Endothelial cell of umbilical vein (primary cell): ENCODE data around the gene SP2. TPM values are rescaled to one million over a fixed set of nuclear protein-coding genes. Genes with fewer than 3 reads are reported as not detected.

ENCODE experiments used
- BruUV-seq: library from RNA; stranded (reverse); fragments of 400-500 nt; replicated peaks from 2 replicates; lab custom pipeline; 2021; lab: Mats Ljungman, UMichigan
- CTCF ChIA-PET: fragments of 300-600, 350-600 bp; sonication (Branson Sonifier 250); formaldehyde crosslinking; loops from one replicate; lab custom pipeline; 2021; ENCODE audit warnings: antibody characterized with exemption, inconsistent platforms; lab: Charles Lee
- POLR2A ChIA-PET: fragments of 300-600, 350-600 bp; sonication (Branson Sonifier 250); formaldehyde crosslinking; loops from one replicate; lab custom pipeline; 2021; ENCODE audit warnings: antibody characterized with exemption, inconsistent platforms; lab: Charles Lee
- DNase-seq: peaks from one replicate; pipeline ENCODE4 v3.0.0-alpha.2; 2011; ENCODE audit warnings: low read depth, low spot score
- FAIRE-seq: peaks from 2 replicates; lab custom pipeline; 2011; peaks lifted over from hg19 to GRCh38; lab: Jason Lieb, UNC
- H2AFZ ChIP-seq: 2 replicates; pipeline ENCODE4 v1.6.0; 2012; ENCODE audit warnings: low read depth, low read length, control low read depth, inconsistent platforms
- H3K27ac ChIP-seq: 2 replicates; pipeline ENCODE4 v1.5.1; 2011; ENCODE audit warnings: low read depth, mild to moderate bottlenecking, control low read depth, low read length, moderate library complexity; ENCODE audit not compliant: insufficient read depth
- H3K27me3 ChIP-seq, 2 experiments: 2 replicates each; pipeline versions ENCODE4 v1.6.0 to v1.6.1; 2011; ENCODE audit warnings: low read length in 2 of 2, mixed read lengths in 1 of 2; ENCODE audit not compliant: control insufficient read depth in 2 of 2, insufficient read depth in 2 of 2
- H3K36me3 ChIP-seq, 2 experiments: 2 replicates in 1 of 2; 3 replicates in 1 of 2; pipeline ENCODE4 v1.5.1; 2011; ENCODE audit warnings: low read length in 2 of 2, mild to moderate bottlenecking in 1 of 2, moderate library complexity in 1 of 2; ENCODE audit not compliant: control insufficient read depth in 2 of 2, insufficient read depth in 2 of 2; ENCODE audit errors: extremely low read depth in 1 of 2
- H3K4me1 ChIP-seq: 3 replicates; pipeline ENCODE4 v1.5.1; 2011; ENCODE audit warnings: mild to moderate bottlenecking, low read length; ENCODE audit not compliant: control insufficient read depth, insufficient read depth; ENCODE audit errors: extremely low read depth
- H3K4me2 ChIP-seq: 2 replicates; pipeline ENCODE4 v1.6.1; 2011; ENCODE audit warnings: low read length, control low read depth, mixed read lengths; ENCODE audit not compliant: insufficient read depth
- H3K4me3 ChIP-seq, 3 experiments: fragments of 200-600 bp in 1 of 3; sonication (generic), shearing (Covaris generic) in 1 of 3; replicated peaks in 1 of 3; 2 replicates each; pipeline ENCODE4 v1.5.1; 2011 to 2016; ENCODE audit warnings: control low read depth in 3 of 3, low read length in 3 of 3, mild to moderate bottlenecking in 2 of 3, inconsistent platforms in 1 of 3, low read depth in 1 of 3, moderate library complexity in 1 of 3; ENCODE audit not compliant: insufficient read depth in 1 of 3
- H3K79me2 ChIP-seq: 2 replicates; pipeline ENCODE4 v1.6.0; 2012; ENCODE audit warnings: low read length, inconsistent platforms; ENCODE audit not compliant: control insufficient read depth, insufficient read depth
- H3K9ac ChIP-seq: replicated peaks from 2 replicates; pipeline ENCODE3; 2011; ENCODE audit warnings: low read length, control low read depth; ENCODE audit not compliant: insufficient read depth; ENCODE audit errors: extremely low read depth
- H3K9me1 ChIP-seq: replicated peaks from 3 replicates; pipeline ENCODE4 v1.6.0; 2011; ENCODE audit warnings: mild to moderate bottlenecking, low read length; ENCODE audit not compliant: control insufficient read depth, insufficient read depth; ENCODE audit errors: extremely low read depth
- H3K9me3 ChIP-seq: replicated peaks from 2 replicates; pipeline ENCODE4 v1.5.1; 2012; ENCODE audit warnings: low read length, inconsistent platforms; ENCODE audit not compliant: control insufficient read depth, insufficient read depth
- H4K20me1 ChIP-seq: replicated peaks from 2 replicates; pipeline ENCODE3; 2011; ENCODE audit warnings: mild to moderate bottlenecking, low read length; ENCODE audit not compliant: control insufficient read depth, insufficient read depth; ENCODE audit errors: extremely low read depth
- CTCF ChIP-seq, 2 donors: IDR thresholded peaks; 1 replicate in 1 of 2; 2 replicates in 1 of 2; pipeline ENCODE4 v1.5.1; 2011; ENCODE audit warnings: low read length in 2 of 2, mild to moderate bottlenecking in 2 of 2, moderate library complexity in 2 of 2, control low read depth in 1 of 2, inconsistent platforms in 1 of 2, low read depth in 1 of 2; ENCODE audit not compliant: insufficient read depth in 1 of 2; ENCODE audit errors: extremely low read depth in 1 of 2
- EZH2 ChIP-seq: IDR thresholded peaks from 2 replicates; pipeline ENCODE4 v1.6.1; 2012; ENCODE audit warnings: borderline replicate concordance, low read depth, mild to moderate bottlenecking, moderate library complexity, low read length, inconsistent platforms; ENCODE audit not compliant: severe bottlenecking
- FOS ChIP-seq: IDR thresholded peaks from 2 replicates; pipeline ENCODE4 v1.6.1; 2011; ENCODE audit warnings: mild to moderate bottlenecking, low read length, moderate library complexity, borderline replicate concordance; ENCODE audit not compliant: insufficient read depth
- GATA2 ChIP-seq: IDR thresholded peaks from 2 replicates; pipeline ENCODE4 v1.7.0; 2011; ENCODE audit warnings: low read depth, mild to moderate bottlenecking, moderate library complexity, mixed read lengths, low read length; ENCODE audit not compliant: insufficient read length, insufficient read depth
- JUN ChIP-seq: IDR thresholded peaks from 2 replicates; pipeline ENCODE4 v1.6.1; 2011; ENCODE audit warnings: borderline replicate concordance, low read depth; ENCODE audit not compliant: insufficient read length, insufficient read depth
- MAX ChIP-seq: IDR thresholded peaks from 2 replicates; pipeline ENCODE4 v1.6.1; 2011; ENCODE audit not compliant: insufficient read depth, insufficient read length
- dilution Hi-C: fragments of 300-500 bp; cut with MboI; formaldehyde crosslinking; loops from one replicate; pipeline ENCODE4 v1.15.0; 2019; ENCODE audit warnings: low sequenced_read_pairs; ENCODE audit not compliant: extremely low pct_ligation_motif_present
- intact Hi-C: fragments of 100-400 bp; cut with micrococcal nuclease; formaldehyde crosslinking; loops from one replicate; pipeline ENCODE4 v1.10.0; 2022
- polyA plus RNA-seq, 4 experiments: library from polyadenylated mRNA; depleted of rRNA in 3 of 4; stranded (reverse) in 3 of 4; unstranded in 1 of 4; fragments of >200 nt; gene quantifications; 2 replicates each; pipeline versions ENCODE4 v1.2.1 to v1.2.3, GENCODE V29; 2011 to 2012; ENCODE audit warnings: missing spikeins in 1 of 4
- total RNA-seq: library from RNA; stranded (reverse); gene quantifications from 2 replicates; pipeline ENCODE4 v1.2.3, GENCODE V29; 2021

The SP2 gene
- total and polyA plus RNA-seq, 2 donors (not counting 3 experiments of a cell fraction or from before 2014, with no cell fraction given): 11.2 to 18.6 TPM

DNA sequence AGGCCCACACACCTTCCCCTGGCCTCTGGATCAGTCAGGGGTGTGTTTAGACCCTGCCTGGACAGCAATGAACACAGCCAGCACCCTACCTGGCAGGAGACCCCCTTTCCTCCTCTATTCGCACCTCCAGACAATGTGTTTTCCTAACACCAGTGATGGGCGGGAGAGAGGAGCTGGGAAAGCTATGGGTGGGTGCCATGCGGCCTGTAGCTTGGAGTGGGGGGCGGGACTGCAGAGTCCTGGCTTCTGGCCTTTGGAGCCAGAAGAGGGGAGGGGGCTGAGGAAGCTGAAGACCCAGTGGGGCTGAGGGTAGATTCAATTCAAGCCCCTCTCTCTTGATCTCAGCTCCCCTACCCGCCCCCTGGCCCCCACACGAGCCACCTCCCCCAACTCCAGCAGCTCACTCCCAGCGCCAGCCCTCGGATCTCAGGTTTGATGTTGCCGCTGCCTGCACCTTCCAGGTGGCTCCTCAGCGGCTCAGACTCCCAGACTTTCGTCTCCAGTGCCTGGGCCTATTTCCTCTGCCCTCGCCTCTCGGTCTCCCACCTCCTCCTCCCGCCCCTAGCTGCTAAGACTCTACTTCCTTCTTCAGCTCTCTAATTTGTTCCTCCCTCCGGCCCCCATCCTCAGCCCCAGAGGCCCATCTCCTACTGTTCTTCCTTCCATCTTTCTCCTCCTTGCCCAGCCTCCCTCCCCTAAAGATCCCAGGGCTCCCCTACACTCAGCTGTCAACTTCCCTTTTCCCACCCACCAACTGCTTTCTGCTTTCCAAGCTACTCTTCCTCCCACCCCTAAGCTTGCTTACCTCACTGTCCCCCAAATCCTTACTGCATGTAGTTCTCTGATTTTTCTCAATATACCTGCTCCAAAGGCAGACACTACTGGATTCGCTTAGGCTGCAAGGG lies 38.2 kb upstream of the SP2 start:
- Histone ChIP-seq H3K4me2 (no peak overlapping the region), H3K27ac (no peak overlapping the region), H3K9me3 (no peaks in the 10 kb centered on the region), H4K20me1 (no peaks in the 10 kb centered on the region), H2AFZ (no peak overlapping the region), H3K27me3 (peaks cover 0 to 11% of the 10 kb centered on the region in 2 experiments), H3K79me2 (no peaks in the 10 kb centered on the region), H3K4me1 (peaks cover 20% of the 10 kb centered on the region), H3K9me1 (no peaks in the 10 kb centered on the region), H3K36me3 (no peaks in the 10 kb centered on the region), H3K4me3 (no peak overlapping the region), H3K9ac (no peak overlapping the region)
- TF ChIP-seq JUN (no peak), EZH2 (no peak), FOS (no peak), GATA2 (no peak), MAX (no peak), CTCF (IDR thresholded peaks at IDR 0.05; ENCODE audit: extremely low read depth in 1 of 2, insufficient read depth in 1 of 2, low read depth in 1 of 2, low read length in 2 of 2) (no peak)
- no TSS peak for BruUV-seq
- DNase-seq (no peak), FAIRE-seq (no peak)
- dilution Hi-C loops: no loop called here
- intact Hi-C loops: no loop called here
- CTCF ChIA-PET: interaction anchor here (1.7 to 7.2 kb wide), 2 partner anchors 12 to 32 kb away, joined by 7 to 48 read pairs; no protein-coding TSS in a partner anchor
- POLR2A ChIA-PET: no interaction called here
